H1 (cell line): ENCODE data around the gene VAPA. TPM values are rescaled to one million over a fixed set of nuclear protein-coding genes. Genes with fewer than 3 reads are reported as not detected.

Experiments
- CTCF ChIA-PET: fragments of 300-600 bp; sonication (Branson Sonifier 250); formaldehyde crosslinking; loops from one replicate; lab custom pipeline; 2021; ENCODE audit not compliant: partially characterized antibody; lab: Charles Lee
- POLR2A ChIA-PET: fragments of 300-600 bp; sonication (Branson Sonifier 250); formaldehyde crosslinking; loops from one replicate; lab custom pipeline; 2021; ENCODE audit warnings: inconsistent platforms; ENCODE audit not compliant: partially characterized antibody; lab: Charles Lee
- DNase-seq, 2 experiments: peaks; one replicate each; pipeline versions ENCODE4 v3.0.0 to v3.0.0-alpha.2; 2010 to 2022; ENCODE audit warnings: low spot score in 2 of 2, low read depth in 1 of 2, mixed read lengths in 1 of 2
- FAIRE-seq: peaks from 2 replicates; lab custom pipeline; 2011; peaks lifted over from hg19 to GRCh38; lab: Jason Lieb, UNC
- H2AFZ ChIP-seq: 2 replicates; pipeline ENCODE4 v1.8.1; 2012; ENCODE audit warnings: low read length, inconsistent platforms
- H2AK5ac ChIP-seq: 2 replicates; pipeline ENCODE4 v1.6.1; 2013; ENCODE audit warnings: low read depth, low read length
- H2BK120ac ChIP-seq: replicated peaks from 2 replicates; pipeline ENCODE3; 2013; ENCODE audit warnings: low read depth, low read length, inconsistent platforms
- H2BK12ac ChIP-seq: 2 replicates; pipeline ENCODE4 v1.6.1; 2013; ENCODE audit warnings: low read depth, low read length
- H2BK15ac ChIP-seq: 2 replicates; pipeline ENCODE4 v1.6.1; 2013; ENCODE audit warnings: low read length
- H2BK20ac ChIP-seq: 2 replicates; pipeline ENCODE4 v1.6.1; 2013; ENCODE audit warnings: low read length
- H2BK5ac ChIP-seq: 2 replicates; pipeline ENCODE4 v1.6.1; 2013; ENCODE audit warnings: low read depth, low read length
- H3K14ac ChIP-seq: 2 replicates; pipeline ENCODE4 v1.6.1; 2013; ENCODE audit warnings: inconsistent platforms; ENCODE audit not compliant: insufficient read length
- H3K18ac ChIP-seq: 2 replicates; pipeline ENCODE4 v1.6.1; 2013; ENCODE audit warnings: low read length; ENCODE audit errors: extremely low read depth
- H3K23ac ChIP-seq: 2 replicates; pipeline ENCODE4 v1.6.1; 2013; ENCODE audit warnings: inconsistent platforms; ENCODE audit not compliant: insufficient read length
- H3K23me2 ChIP-seq: 2 replicates; pipeline ENCODE4 v1.6.1; 2013; ENCODE audit warnings: low read depth, low read length
- H3K27ac ChIP-seq: 2 replicates; pipeline ENCODE4 v1.6.1; 2011; ENCODE audit warnings: low read depth, low read length, inconsistent platforms
- H3K27me3 ChIP-seq, 4 experiments: replicated peaks in 1 of 4; 1 replicate in 1 of 4; 2 replicates in 3 of 4; pipeline versions ENCODE4 v1.6.1 to v1.8.1; 2011 to 2013; ENCODE audit warnings: low read length in 3 of 4, mild to moderate bottlenecking in 3 of 4, inconsistent platforms in 2 of 4, mixed read lengths in 2 of 4, moderate library complexity in 1 of 4; ENCODE audit not compliant: control insufficient read depth in 3 of 4, insufficient read depth in 3 of 4; ENCODE audit errors: extremely low read depth in 1 of 4
- H3K36me3 ChIP-seq, 4 experiments: 2 replicates each; pipeline versions ENCODE4 v1.6.1 to v1.8.1; 2011 to 2013; ENCODE audit warnings: mild to moderate bottlenecking in 4 of 4, low read length in 3 of 4, moderate library complexity in 2 of 4, control low read depth in 1 of 4, inconsistent platforms in 1 of 4; ENCODE audit not compliant: insufficient read depth in 4 of 4, control insufficient read depth in 2 of 4
- H3K4ac ChIP-seq: replicated peaks from 2 replicates; pipeline ENCODE3; 2013; ENCODE audit warnings: low read length, low read depth, mixed read lengths, inconsistent platforms; ENCODE audit not compliant: insufficient read length
- H3K4me1 ChIP-seq, 4 experiments: replicated peaks in 1 of 4; 1 replicate in 1 of 4; 2 replicates in 3 of 4; pipeline versions ENCODE4 v1.6.1 to v1.8.1; 2011 to 2013; ENCODE audit warnings: low read length in 3 of 4, inconsistent platforms in 2 of 4, mixed read lengths in 1 of 4; ENCODE audit not compliant: insufficient read depth in 4 of 4, control insufficient read depth in 3 of 4
- H3K4me2 ChIP-seq, 2 experiments: 2 replicates each; pipeline versions ENCODE4 v1.6.1 to v1.8.1; 2011 to 2013; ENCODE audit warnings: low read depth in 2 of 2, low read length in 2 of 2, control low read depth in 1 of 2, inconsistent platforms in 1 of 2, mild to moderate bottlenecking in 1 of 2; ENCODE audit not compliant: insufficient read depth in 1 of 2
- H3K4me3 ChIP-seq, 4 experiments: fragments of 200-600, 300-600 bp in 1 of 4; sonication (generic), shearing (Covaris generic), sonication (Bioruptor Twin) in 1 of 4; 2 replicates each; pipeline versions ENCODE4 v1.5.1 to v1.8.1; 2011 to 2016; ENCODE audit warnings: low read length in 4 of 4, low read depth in 3 of 4, control low read depth in 2 of 4, inconsistent platforms in 2 of 4, mild to moderate bottlenecking in 2 of 4, mixed read lengths in 1 of 4, moderate library complexity in 1 of 4; ENCODE audit not compliant: insufficient read depth in 2 of 4; ENCODE audit errors: extremely low read depth in 1 of 4
- H3K56ac ChIP-seq: replicated peaks from 2 replicates; pipeline ENCODE3; 2013; ENCODE audit warnings: low read depth, mild to moderate bottlenecking, mixed read lengths, low read length, inconsistent platforms; ENCODE audit not compliant: insufficient read length
- H3K79me1 ChIP-seq: 2 replicates; pipeline ENCODE4 v1.6.1; 2013; ENCODE audit warnings: low read depth, low read length, control low read depth
- H3K79me2 ChIP-seq, 2 experiments: 2 replicates each; pipeline versions ENCODE4 v1.6.1 to v1.8.1; 2012 to 2013; ENCODE audit warnings: low read length in 2 of 2, mild to moderate bottlenecking in 2 of 2, inconsistent platforms in 1 of 2; ENCODE audit not compliant: insufficient read depth in 2 of 2, control insufficient read depth in 1 of 2
- H3K9ac ChIP-seq, 4 experiments: replicated peaks in 1 of 4; 1 replicate in 1 of 4; 2 replicates in 3 of 4; pipeline versions ENCODE4 v1.6.1 to v1.8.1; 2011 to 2013; ENCODE audit warnings: low read depth in 3 of 4, low read length in 3 of 4, control low read depth in 2 of 4, mild to moderate bottlenecking in 2 of 4, moderate library complexity in 2 of 4, inconsistent platforms in 1 of 4; ENCODE audit errors: extremely low read depth in 1 of 4
- H3K9me3 ChIP-seq, 2 experiments: 2 replicates each; pipeline versions ENCODE4 v1.6.1 to v1.8.1; 2012 to 2013; ENCODE audit warnings: mild to moderate bottlenecking in 2 of 2, moderate library complexity in 2 of 2, control low read depth in 1 of 2, inconsistent platforms in 1 of 2, low read depth in 1 of 2, low read length in 1 of 2, mixed read lengths in 1 of 2; ENCODE audit not compliant: insufficient read depth in 2 of 2
- H4K20me1 ChIP-seq, 2 experiments: replicated peaks in 1 of 2; 2 replicates each; pipeline versions ENCODE3 to v1.8.1; 2011 to 2013; ENCODE audit warnings: inconsistent platforms in 2 of 2, low read length in 2 of 2, mild to moderate bottlenecking in 1 of 2; ENCODE audit not compliant: insufficient read depth in 2 of 2, control insufficient read depth in 1 of 2
- H4K5ac ChIP-seq: 2 replicates; pipeline ENCODE4 v1.6.1; 2013; ENCODE audit warnings: low read length, low read depth, mixed read lengths, inconsistent platforms; ENCODE audit not compliant: insufficient read length
- H4K8ac ChIP-seq: 2 replicates; pipeline ENCODE4 v1.8.0; 2013; ENCODE audit warnings: mild to moderate bottlenecking, moderate library complexity, low read length, inconsistent platforms; ENCODE audit not compliant: insufficient read depth; ENCODE audit errors: extremely low read depth
- H4K91ac ChIP-seq: replicated peaks from 2 replicates; pipeline ENCODE3; 2013; ENCODE audit warnings: low read length, mixed read lengths, inconsistent platforms; ENCODE audit not compliant: insufficient read length
- BCL11A ChIP-seq, 2 experiments: IDR thresholded peaks; one replicate each; pipeline ENCODE4 v1.6.1; 2011; ENCODE audit warnings: low read depth in 2 of 2, low read length in 2 of 2, mild to moderate bottlenecking in 2 of 2
- BRCA1 ChIP-seq: IDR thresholded peaks from 2 replicates; pipeline ENCODE4 v1.6.1; 2012; ENCODE audit warnings: low read depth, low read length, improper control_type of control experiment
- CEBPB ChIP-seq: IDR thresholded peaks from 2 replicates; pipeline ENCODE4 v1.6.1; 2012; ENCODE audit warnings: low read depth, low read length
- CTBP2 ChIP-seq: IDR thresholded peaks from 2 replicates; pipeline ENCODE4 v1.7.0; 2011; ENCODE audit warnings: borderline replicate concordance, mild to moderate bottlenecking, moderate library complexity, mixed read lengths, low read length; ENCODE audit not compliant: insufficient read depth, insufficient read length
- E2F6 ChIP-seq: IDR thresholded peaks from 2 replicates; pipeline ENCODE4 v1.6.1; 2012; ENCODE audit warnings: inconsistent platforms
- KDM5A ChIP-seq: fragments of 200-600 bp; IDR thresholded peaks from 2 replicates; pipeline ENCODE4 v1.7.1; 2012; ENCODE audit warnings: mild to moderate bottlenecking, low read length, inconsistent platforms, mixed read lengths
- POU5F1 ChIP-seq: IDR thresholded peaks from 2 replicates; pipeline ENCODE4 v1.6.1; 2011; ENCODE audit warnings: low read depth, mild to moderate bottlenecking, low read length, moderate library complexity
- SAP30 ChIP-seq: fragments of 300-600 bp; sonication (generic); IDR thresholded peaks from 2 replicates; pipeline ENCODE4 v1.7.1; 2012; ENCODE audit warnings: low read length, moderate library complexity, mild to moderate bottlenecking, inconsistent platforms; ENCODE audit not compliant: insufficient read depth, insufficient replicate concordance
- SIN3A ChIP-seq, 2 experiments: IDR thresholded peaks in 1 of 2; conservative IDR thresholded peaks in 1 of 2; 2 replicates each; pipeline ENCODE4 v1.6.1; 2011 to 2012; ENCODE audit warnings: low read length in 2 of 2, improper control_type of control experiment in 1 of 2, low read depth in 1 of 2, mild to moderate bottlenecking in 1 of 2
- SIX5 ChIP-seq: IDR thresholded peaks from 2 replicates; pipeline ENCODE4 v1.6.1; 2011; ENCODE audit warnings: mild to moderate bottlenecking, low read depth, low read length
- SP4 ChIP-seq: IDR thresholded peaks from 2 replicates; pipeline ENCODE4 v1.6.1; 2012; ENCODE audit warnings: low read length, inconsistent platforms
- WGBS, 2 experiments: shearing (Covaris generic) in 1 of 2; methylation state at CpG; one replicate each; pipeline versions ENCODE4 v1.1.6 to v1.1.7; 2013 to 2015; ENCODE audit warnings: low lambda C conversion rate in 2 of 2, mixed read lengths in 2 of 2, inconsistent platforms in 1 of 2, low coverage in 1 of 2, missing lambda C conversion rate in 1 of 2; ENCODE audit not compliant: insufficient replicate concordance in 2 of 2, insufficient coverage in 1 of 2, insufficient read length in 1 of 2; ENCODE audit errors: extremely low coverage in 1 of 2, missing lambda C conversion rate in 1 of 2; 5-methylcytosine and 5-hydroxymethylcytosine counted together
- polyA plus RNA-seq, 7 experiments: library from polyadenylated mRNA; depleted of rRNA in 3 of 7; stranded (reverse) in 5 of 7; unstranded in 2 of 7; fragments of >200 nt in 5 of 7; fragments of 200-250 nt in 2 of 7; gene quantifications; 1 replicate in 5 of 7; 2 replicates in 1 of 7; 4 replicates in 1 of 7; pipeline versions ENCODE4 v1.2.1 to v1.2.3, GENCODE V29; 2011 to 2013; ENCODE audit warnings: missing spikeins in 2 of 7, mixed read lengths in 2 of 7
- total RNA-seq: library from RNA; stranded (reverse); fragmentation: NEBNext Ultra II Directional; extraction: Animal tissue kit (Norgen Biotek cat#: 25700); gene quantifications from 2 replicates; pipeline ENCODE4 v1.2.1, GENCODE V29; 2021

Gene VAPA
- total and polyA plus RNA-seq, 2 of the 8 experiments (the other 6 are each of a cell fraction or from before 2014, with no cell fraction given), result 79.7 to 130 TPM

DNA sequence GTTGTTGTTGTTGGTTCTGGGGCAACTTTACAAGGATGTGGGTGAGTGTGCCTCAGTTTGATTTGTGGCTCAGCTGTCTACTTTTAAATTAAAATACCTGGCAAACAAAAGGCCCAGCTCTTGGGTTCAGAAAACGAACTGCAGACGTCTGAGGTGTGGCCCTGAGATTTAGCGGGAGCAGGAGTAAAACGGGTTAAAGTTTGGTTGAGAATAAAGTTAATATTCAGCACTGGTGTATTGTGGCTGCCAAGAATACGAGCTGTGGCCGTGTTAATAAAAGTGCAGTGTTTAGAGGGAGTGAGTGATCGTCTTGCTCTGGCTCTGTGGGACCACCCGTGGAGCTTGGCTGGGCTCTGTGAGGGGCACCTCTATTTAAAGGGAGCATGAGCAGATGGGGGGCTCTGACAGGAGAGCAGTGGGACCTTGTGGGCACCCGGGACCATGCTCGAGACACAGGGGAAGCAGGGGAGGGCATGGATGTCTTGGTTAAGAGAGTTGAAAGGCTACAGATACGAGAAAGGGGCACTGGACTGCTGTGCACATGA lies 80.3 kb downstream of the VAPA start:
- Histone ChIP-seq H3K4me3 (no peak overlapping the region), H2AFZ (no peak overlapping the region), H3K18ac (no peak overlapping the region), H3K23me2 (no peaks in the 10 kb centered on the region), H3K9me3 (peaks cover 3 to 4% of the 10 kb centered on the region in 2 experiments; a peak in 2 of 4 replicates), H3K79me2 (no peaks in the 10 kb centered on the region), H3K56ac (no peak overlapping the region), H3K14ac (no peak overlapping the region), H2AK5ac (no peak overlapping the region), H3K27me3 (peaks cover 0 to 2% (median 0%) of the 10 kb centered on the region in 4 experiments; a peak in 1 of 7 replicates), H2BK120ac (no peak overlapping the region), H2BK15ac (no peak overlapping the region), H3K4ac (no peak overlapping the region), H2BK5ac (no peak overlapping the region), H3K4me2 (no peak overlapping the region), H3K36me3 (no peaks in the 10 kb centered on the region), H3K4me1 (no peaks in the 10 kb centered on the region), H3K79me1 (no peaks in the 10 kb centered on the region), H4K20me1 (no peaks in the 10 kb centered on the region), H2BK12ac (no peak overlapping the region), H4K91ac (no peak overlapping the region), H2BK20ac (no peak overlapping the region), H3K9ac (no peak overlapping the region), H3K23ac (no peak overlapping the region), H4K5ac (no peak overlapping the region), H3K27ac (no peak overlapping the region), H4K8ac (no peak overlapping the region)
- peak in 1 of 2 experiments; percentile 19 for DNase-seq
- POLR2A ChIA-PET, result interaction anchor here (1.2 kb wide), 1 partner anchor 13 kb away, joined by 3 read pairs; no protein-coding TSS in a partner anchor
- 89% methylated on average over 11 of the region's 11 CpGs; no CpG with 5 or more reads in 1 of the 2 experiments for WGBS, 2 experiments
- CTCF ChIA-PET, result interaction anchor here (0.6 to 1.8 kb wide), 5 partner anchors 11 to 1944 kb away, joined by 3 to 5 read pairs (median 3); no protein-coding TSS in a partner anchor
- FAIRE-seq, result no peak
- no peak for TF ChIP-seq BRCA1
- no peak for TF ChIP-seq SIX5
- no peak for TF ChIP-seq KDM5A
- TF ChIP-seq POU5F1, result no peak
- no peak for TF ChIP-seq SIN3A (conservative IDR thresholded peaks at IDR 0.05 in 1 of 2, IDR thresholded peaks at IDR 0.05 in 1 of 2; ENCODE audit: low read depth in 1 of 2, low read length in 2 of 2)
- TF ChIP-seq SAP30, result no peak
- no peak for TF ChIP-seq CTBP2
- TF ChIP-seq BCL11A (IDR thresholded peaks at IDR 0.05; ENCODE audit: low read depth in 2 of 2, low read length in 2 of 2), result no peak
- no peak for TF ChIP-seq SP4
- TF ChIP-seq E2F6, result no peak
- no peak for TF ChIP-seq CEBPB
